GM19452 (cell line): ENCODE results near the gene TUBB4B.
A peak's percentile ranks its signal among the peaks of the same experiment; 100 is the strongest.
"Not testable (repeated sequence)": the region's sequence is repeated elsewhere in the genome, so short reads cannot be mapped to it uniquely, and the experiment has no call there.

Source experiments
- ATAC-seq: cut with Tn5 transposase; IDR thresholded peaks from one replicate; pipeline ENCODE4 v1.9.1; 2021; ENCODE audit not compliant: unreplicated experiment

TUBB4B gene

GRCh38 chr9:137236238-137236935, 4.7 kb upstream of the TUBB4B start:
- no peak for ATAC-seq

DNA sequence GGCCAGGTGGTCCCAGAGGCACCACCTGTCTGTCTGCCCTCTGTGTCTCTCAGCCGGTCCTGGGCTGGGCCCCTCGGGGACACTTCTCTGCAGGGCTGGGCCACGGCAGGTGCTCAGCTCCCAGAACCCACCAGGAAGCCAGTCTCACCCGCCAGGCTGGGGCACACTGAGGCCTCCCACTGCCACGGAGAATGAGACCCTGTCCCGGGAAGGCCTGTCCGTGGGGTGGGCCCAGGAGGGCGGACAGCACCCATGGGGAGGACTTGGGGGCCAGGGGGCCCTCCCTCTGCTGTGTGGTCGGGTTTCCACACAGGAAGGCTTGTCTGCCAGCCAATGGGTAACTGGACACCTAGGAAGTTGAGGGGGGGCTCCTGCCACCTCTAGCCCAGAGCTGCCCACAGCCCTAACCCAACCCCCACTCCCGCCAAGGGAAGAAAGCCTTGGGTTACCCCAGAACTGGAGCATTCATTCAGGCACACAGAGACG, 4.1 kb upstream of the TUBB4B start:
- no peak for ATAC-seq

DNA sequence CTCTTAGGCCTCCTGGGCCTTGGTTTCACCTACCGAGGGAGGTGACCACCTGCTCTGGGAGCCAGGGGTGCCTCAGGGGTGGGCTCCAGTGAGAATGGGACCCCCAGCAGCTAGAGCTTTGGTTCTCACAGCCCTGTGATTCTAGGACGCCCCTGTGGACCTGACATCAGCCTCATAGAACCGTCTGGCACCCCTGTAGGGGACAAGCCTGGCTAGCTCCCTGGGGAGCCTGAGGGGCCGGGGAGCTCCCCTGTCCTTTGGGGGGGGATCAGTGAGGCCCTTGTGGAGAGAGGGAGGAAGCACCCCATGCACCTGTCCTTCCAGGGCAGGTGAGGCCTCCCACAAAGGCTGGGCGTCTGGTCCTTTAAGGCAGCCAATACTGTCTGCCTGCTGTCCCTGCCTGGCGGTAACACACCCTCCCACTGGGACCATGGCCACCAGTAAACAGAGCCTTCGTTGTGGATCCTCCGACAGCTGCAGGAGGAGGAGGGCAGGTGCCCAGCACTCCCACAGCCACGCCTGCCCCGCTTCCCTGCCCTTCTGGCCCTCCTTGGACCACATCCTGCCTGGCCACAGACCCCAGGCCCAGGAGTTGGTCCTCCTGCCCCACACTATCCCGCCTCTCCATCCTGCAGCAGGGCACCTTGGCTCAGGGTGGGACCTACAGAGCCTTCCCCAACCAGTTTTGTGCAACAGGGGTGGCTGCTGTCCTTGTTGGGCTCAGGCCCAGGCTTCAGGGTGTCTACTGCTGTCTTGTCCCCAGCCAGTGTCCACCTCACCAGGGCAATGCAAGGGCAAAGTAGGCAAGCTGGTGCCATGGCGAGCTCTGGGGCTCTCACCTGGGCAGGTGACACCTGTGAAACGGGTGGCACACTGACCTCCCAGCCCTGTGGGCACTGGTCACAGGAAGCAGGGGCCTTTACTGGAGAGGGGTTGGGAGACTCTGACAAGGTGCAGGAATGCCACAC, 3.0 kb upstream of the TUBB4B start:
- no peak for ATAC-seq

GRCh38 chr9:137239541-137240200, 1.4 kb upstream of the TUBB4B start:
- ATAC-seq, result not testable (repeated sequence)

GRCh38 chr9:137240318-137240840, 708 bp upstream of the TUBB4B start:
- peak; percentile 26 for ATAC-seq

GRCh38 chr9:137241490-137242268, 592 bp downstream of the TUBB4B start:
- ATAC-seq, result peak; percentile 5

GRCh38 chr9:137242269-137243203, 1.4 kb downstream of the TUBB4B start:
- no peak for ATAC-seq

GRCh38 chr9:137243266-137243625, 2.2 kb downstream of the TUBB4B start:
- not testable (repeated sequence) for ATAC-seq

- ATAC-seq, result no peak
Observed at GRCh38 chr9:137243626-137244485, 2.8 kb downstream of the TUBB4B start.

DNA sequence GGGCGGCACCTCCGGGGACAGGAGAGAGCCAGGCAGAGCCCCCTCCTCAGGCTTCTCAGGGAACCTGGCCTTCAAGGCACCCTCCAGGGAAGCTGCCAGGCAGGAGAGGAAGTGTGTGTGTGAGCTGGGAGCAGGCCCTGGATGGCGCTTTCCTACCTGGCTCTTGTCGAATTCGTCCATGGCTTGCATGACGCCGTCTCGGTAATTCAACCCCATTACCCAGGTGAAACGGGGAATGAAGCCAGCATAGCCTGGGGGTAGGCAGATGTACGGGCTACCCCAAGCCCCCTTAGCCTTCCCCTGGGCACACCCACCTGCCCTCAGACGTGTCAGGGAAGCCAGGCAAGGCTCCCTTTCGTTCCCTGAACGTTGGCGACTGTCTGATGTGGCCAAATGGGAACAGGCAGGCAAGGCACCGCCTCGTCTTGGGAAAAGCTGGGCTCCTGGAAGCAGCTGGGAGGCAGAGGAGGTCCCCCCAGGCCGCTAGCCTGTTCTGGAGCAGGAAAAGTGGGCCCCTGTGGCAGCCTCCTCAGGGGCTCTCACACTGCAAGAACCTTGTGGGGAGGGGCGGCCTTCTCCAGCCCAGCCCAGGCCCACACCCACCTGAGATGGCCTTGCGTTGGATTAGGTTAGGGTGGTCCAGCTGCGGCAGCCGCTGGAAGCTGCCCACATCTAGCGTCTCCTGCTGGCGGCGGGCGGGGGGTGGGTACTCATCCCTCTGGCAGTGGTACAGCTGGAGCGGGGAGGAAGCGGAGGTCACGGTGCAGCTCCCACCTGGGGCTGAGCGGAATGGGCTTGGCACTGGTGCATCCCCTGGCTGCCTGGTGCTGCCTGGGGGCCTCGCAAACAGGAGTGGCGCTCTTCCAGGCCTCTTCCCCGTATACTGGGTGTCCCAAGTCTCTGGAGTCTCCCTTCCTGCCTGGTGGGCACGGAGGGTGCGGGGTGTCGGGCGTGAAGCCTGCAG, 3.7 kb downstream of the TUBB4B start:
- ATAC-seq, result no peak

GRCh38 chr9:137245450-137246421, 4.6 kb downstream of the TUBB4B start:
- no peak for ATAC-seq

GRCh38 chr9:137247135-137247915, 6.2 kb downstream of the TUBB4B start:
- ATAC-seq, result no peak

DNA sequence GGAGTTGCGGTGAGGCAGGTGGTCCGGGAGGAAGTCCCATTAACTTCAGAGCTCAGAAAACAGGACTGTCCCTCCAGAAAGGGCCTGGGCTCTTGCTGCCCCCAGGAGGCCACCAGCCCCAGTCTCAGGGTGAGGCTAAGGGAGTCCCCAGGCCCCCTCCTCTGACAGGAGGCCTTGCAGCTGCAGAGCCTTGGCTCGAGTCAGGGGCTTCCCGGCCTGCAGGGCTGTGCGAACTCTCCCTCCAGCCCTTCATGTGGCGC, 6.8 kb downstream of the TUBB4B start:
- no peak for ATAC-seq

DNA sequence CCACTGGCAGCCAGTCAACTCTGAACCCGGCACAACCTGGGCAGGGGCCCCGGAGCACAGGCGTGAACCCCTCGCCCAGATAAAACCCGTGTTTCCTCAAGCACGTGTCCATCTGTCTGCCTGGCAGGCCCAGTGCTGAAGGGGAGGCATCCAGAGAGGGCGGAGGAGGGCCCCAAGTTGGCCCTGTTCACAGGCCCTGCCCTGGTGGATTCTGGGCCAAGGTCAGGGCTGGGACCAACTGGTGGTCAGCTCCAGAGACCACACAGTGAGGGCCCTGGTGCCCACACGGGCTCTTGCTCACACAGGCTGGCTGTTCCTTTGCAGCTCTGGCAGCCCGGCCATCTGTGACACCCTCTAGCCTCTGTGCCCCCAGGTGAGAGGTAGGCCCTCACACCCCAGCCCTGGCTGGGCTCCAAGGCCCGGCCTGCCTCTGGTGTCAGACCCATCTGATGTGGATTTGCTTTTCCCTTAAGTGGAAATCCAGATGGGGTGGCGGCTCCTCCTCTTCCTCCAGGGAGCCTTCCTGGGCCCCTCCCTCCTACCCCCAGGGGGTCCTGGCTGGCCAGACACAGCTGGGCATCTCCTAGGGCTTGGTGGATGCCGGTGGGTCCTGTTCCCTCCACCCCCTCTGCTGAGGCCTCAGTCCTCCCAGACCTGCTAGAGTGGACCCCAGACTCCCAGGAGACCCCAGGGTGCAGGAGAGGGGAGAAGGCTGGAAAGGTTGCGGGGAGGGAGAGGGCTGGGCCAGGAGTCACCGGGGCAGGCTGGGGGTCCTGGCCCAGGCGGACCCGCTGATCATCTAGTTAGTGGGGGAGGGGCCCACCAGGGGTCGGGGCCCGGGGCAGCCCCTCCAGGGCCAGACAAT, 9.5 kb downstream of the TUBB4B start:
- ATAC-seq, result no peak

GRCh38 chr9:137251194-137251461, 10.0 kb downstream of the TUBB4B start, which contains the start of gene STPG3:
Gene STPG3 (plus strand): TSS chr9:137251286. CDS start chr9:137251287, 1 bp downstream.
- no peak for ATAC-seq
